IPS-20b (cell line): ENCODE data around the gene RCN1.

Experiments
- H3K27ac ChIP-seq: one replicate; pipeline ENCODE4 v1.5.1; 2013; ENCODE audit warnings: low read length
- H3K27me3 ChIP-seq: 2 replicates; pipeline ENCODE4 v1.6.1; 2013; ENCODE audit warnings: mild to moderate bottlenecking, low read length, inconsistent platforms; ENCODE audit not compliant: insufficient read depth
- H3K36me3 ChIP-seq: 2 replicates; pipeline ENCODE4 v1.6.1; 2013; ENCODE audit warnings: low read depth, mild to moderate bottlenecking, inconsistent platforms, low read length, moderate library complexity; ENCODE audit not compliant: insufficient read depth
- H3K4me1 ChIP-seq: 2 replicates; pipeline ENCODE4 v1.6.1; 2013; ENCODE audit warnings: mild to moderate bottlenecking, control low read depth, inconsistent platforms, low read length, moderate library complexity; ENCODE audit not compliant: insufficient read depth
- H3K4me3 ChIP-seq: 2 replicates; pipeline ENCODE4 v1.5.1; 2013; ENCODE audit warnings: mild to moderate bottlenecking, low read length, inconsistent platforms
- H3K9ac ChIP-seq: 2 replicates; pipeline ENCODE4 v1.6.1; 2013; ENCODE audit warnings: low read depth, mild to moderate bottlenecking, inconsistent platforms, low read length, moderate library complexity
- H3K9me3 ChIP-seq: 2 replicates; pipeline ENCODE4 v1.6.1; 2013; ENCODE audit warnings: mild to moderate bottlenecking, low read depth, low read length, inconsistent platforms; ENCODE audit not compliant: insufficient read depth

RCN1 gene

DNA sequence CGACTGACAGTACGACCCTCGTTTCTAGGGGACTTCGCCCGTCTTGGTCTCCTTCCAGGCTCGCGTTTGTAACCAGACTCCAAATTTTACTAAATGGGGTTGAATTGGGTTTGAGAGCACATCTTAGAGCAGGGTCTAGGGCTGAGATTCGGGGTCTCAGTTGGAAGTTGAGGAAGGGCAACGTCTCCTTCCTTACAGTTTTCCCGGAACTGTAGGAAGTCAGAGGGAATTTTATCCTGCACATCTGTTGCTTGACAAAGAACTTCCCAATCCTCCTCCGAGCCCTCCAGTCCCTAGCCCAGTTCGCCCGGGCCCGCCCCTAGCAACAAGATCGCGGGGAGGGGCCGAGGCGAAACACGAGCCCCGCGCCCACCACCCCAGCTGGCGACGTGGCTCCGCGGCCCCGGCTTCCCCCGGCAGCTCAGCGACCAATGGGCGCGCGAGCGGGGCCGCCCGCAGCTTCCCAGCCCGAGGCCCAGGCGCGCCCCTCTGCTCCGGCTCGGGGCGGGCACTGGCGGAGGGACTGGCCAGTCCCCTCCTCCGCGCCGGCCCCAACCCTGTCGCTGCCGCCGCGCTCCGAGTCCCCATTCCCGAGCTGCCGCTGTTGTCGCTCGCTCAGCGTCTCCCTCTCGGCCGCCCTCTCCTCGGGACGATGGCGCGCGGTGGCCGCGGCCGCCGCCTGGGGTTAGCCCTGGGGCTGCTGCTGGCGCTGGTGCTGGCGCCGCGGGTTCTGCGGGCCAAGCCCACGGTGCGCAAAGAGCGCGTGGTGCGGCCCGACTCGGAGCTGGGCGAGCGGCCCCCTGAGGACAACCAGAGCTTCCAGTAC is at the start of gene RCN1:
TSS of gene RCN1 (plus strand) at position 530 of the 826 bp plus-strand sequence. CDS start at position 653, 123 bp downstream.
- H3K4me3 ChIP-seq: peak within 1 kb of the TSS; percentile 96
- peaks cover 12% of the 10 kb centered on the region for H3K27me3 ChIP-seq
- H3K4me1 ChIP-seq: peaks cover 18% of the 10 kb centered on the region
- no peaks in the 10 kb centered on the region for H3K9me3 ChIP-seq
- 0 out of 2 replicates have a peak, but pooled peaks cover 2% of the 10 kb centered on the region for H3K36me3 ChIP-seq
- H3K27ac ChIP-seq: no peak within 1 kb of the TSS
- peak within 1 kb of the TSS; percentile 93 for H3K9ac ChIP-seq

DNA sequence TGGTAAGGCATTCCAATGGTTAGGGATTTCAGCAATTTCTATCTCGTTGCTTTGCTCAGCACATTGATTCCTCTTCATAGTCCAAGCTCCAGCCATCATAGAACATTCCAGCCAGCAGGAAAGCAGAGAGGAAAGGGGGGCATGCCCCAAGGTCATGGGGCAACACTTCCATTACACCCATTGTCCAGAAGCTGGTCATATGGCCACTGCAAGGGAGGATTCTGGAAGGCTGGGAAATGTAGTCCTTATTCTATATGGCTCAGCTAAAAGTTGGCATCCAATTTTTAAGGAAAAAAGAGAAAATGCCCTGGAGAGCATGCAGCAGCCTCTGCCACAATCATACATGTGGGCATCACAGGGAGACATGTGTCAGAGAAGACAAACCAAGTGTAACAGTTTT is 47.1 kb upstream of the RCN1 start:
- no peaks in the 10 kb centered on the region for H3K36me3 ChIP-seq
- no peak overlapping the region for H3K4me3 ChIP-seq
- no peaks in the 10 kb centered on the region for H3K27me3 ChIP-seq
- no peak overlapping the region for H3K9ac ChIP-seq
- H3K9me3 ChIP-seq: no peaks in the 10 kb centered on the region
- H3K4me1 ChIP-seq: no peaks in the 10 kb centered on the region
- no peak overlapping the region for H3K27ac ChIP-seq

DNA sequence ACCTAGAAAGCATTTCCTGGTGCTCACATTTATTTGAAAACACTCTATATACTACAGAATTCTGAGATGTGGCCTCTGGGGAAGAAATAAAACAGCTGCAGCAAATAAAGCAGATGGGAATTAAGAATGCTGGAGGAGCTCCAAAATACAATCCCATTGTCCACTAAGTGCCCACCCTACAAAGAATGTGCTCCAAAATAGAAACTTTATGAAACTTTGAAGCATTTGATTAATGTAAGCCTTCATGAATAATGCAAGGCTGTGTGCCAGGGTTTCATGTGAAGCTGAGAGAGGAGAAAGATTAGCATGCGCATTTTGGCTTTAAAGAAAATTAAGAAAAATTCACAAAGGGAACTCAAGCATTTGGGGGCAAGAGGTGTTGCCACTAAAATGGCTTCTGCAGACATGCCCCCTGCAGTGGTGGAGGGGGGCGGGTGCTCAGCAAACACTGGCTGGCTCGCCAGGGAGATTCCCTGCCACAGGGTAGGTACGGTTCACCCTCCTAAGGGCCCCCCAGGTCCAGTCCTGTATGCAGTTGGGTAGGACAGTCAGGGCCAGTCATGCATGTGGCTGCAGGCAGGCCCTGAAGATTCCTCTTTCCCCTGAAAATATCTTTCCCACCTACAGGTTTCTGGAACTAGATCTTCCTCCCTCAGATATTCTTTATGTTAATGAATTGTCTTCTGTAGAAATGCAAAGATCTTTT is 46.6 kb upstream of the RCN1 start:
- H3K4me1 ChIP-seq: no peaks in the 10 kb centered on the region
- no peak overlapping the region for H3K4me3 ChIP-seq
- no peak overlapping the region for H3K27ac ChIP-seq
- no peak overlapping the region for H3K9ac ChIP-seq
- no peaks in the 10 kb centered on the region for H3K27me3 ChIP-seq
- H3K36me3 ChIP-seq: no peaks in the 10 kb centered on the region
- no peaks in the 10 kb centered on the region for H3K9me3 ChIP-seq

DNA sequence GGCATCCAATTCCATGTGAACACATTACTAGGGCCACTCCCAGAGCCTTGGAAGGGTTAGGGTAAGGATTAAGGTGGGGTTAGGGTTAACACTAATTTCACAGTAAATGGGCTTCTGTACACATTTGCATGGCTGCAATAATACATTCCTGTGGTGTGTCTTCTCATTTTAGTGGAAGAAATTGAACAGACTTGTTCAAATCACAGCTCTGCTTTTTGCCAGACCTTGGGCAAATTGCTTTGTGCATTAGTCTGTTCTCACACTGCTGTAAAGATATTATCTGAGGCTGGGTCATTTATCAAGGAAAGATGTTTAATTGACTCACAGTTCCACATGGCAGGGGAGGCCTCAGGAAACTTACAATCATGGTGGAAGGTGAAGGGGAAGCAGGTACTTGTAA is 45.4 kb upstream of the RCN1 start:
- Histone ChIP-seq H3K4me1 (no peaks in the 10 kb centered on the region), H3K36me3 (no peaks in the 10 kb centered on the region), H3K27ac (no peak overlapping the region), H3K4me3 (no peak overlapping the region), H3K9me3 (no peaks in the 10 kb centered on the region), H3K9ac (no peak overlapping the region), H3K27me3 (no peaks in the 10 kb centered on the region; the same call in 1 of the 2 replicates)

DNA sequence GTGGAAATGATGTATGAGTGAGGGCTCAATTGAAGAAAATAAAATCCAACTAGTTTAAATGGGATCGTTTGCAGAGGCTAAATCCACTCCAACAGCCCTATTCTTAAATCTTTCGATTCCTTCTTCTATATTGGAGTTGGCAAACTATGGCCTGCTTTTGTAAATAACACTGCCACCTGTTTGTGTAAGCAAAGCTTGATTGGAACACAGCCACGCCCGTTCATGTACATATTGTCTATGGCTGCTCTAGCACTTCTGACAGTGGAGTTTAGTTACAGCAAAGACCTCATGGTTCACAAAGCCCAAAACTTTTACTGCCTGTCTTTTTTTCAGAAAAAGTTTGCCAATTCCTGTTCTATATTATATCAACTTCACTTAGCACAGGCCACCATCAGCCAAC is 40.6 kb upstream of the RCN1 start:
- Histone ChIP-seq H3K9me3 (no peaks in the 10 kb centered on the region), H3K27me3 (no peaks in the 10 kb centered on the region; the same call in 1 of the 2 replicates), H3K36me3 (no peaks in the 10 kb centered on the region), H3K4me1 (peaks cover 3% of the 10 kb centered on the region; the same call in 1 of the 2 replicates), H3K4me3 (no peak overlapping the region), H3K9ac (no peak overlapping the region), H3K27ac (no peak overlapping the region)

DNA sequence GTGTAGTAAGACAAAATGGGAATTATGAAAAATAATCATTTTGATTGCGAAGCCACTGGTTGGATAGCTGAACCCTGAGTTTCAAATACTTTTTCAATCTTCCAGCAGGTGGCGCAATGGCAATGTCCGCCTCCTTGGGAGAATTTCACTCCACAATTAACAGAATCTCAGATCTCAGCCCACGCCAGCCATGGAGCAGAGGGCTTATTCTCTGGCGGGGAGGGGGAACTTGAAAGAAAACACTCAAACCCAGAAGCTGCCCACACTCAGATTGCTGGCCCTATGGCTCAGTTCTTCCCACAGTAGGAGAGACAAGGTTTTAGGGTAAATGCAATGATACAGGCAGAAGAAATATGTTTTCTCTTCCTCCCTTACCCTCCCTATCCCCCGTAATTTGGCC is 38.7 kb upstream of the RCN1 start:
- H3K27ac ChIP-seq: no peak overlapping the region
- H3K36me3 ChIP-seq: no peaks in the 10 kb centered on the region
- no peaks in the 10 kb centered on the region; the same call in 1 of the 2 replicates for H3K27me3 ChIP-seq
- H3K4me3 ChIP-seq: no peak overlapping the region
- peaks cover 3% of the 10 kb centered on the region; the same call in 1 of the 2 replicates for H3K4me1 ChIP-seq
- H3K9ac ChIP-seq: no peak overlapping the region
- no peaks in the 10 kb centered on the region for H3K9me3 ChIP-seq

DNA sequence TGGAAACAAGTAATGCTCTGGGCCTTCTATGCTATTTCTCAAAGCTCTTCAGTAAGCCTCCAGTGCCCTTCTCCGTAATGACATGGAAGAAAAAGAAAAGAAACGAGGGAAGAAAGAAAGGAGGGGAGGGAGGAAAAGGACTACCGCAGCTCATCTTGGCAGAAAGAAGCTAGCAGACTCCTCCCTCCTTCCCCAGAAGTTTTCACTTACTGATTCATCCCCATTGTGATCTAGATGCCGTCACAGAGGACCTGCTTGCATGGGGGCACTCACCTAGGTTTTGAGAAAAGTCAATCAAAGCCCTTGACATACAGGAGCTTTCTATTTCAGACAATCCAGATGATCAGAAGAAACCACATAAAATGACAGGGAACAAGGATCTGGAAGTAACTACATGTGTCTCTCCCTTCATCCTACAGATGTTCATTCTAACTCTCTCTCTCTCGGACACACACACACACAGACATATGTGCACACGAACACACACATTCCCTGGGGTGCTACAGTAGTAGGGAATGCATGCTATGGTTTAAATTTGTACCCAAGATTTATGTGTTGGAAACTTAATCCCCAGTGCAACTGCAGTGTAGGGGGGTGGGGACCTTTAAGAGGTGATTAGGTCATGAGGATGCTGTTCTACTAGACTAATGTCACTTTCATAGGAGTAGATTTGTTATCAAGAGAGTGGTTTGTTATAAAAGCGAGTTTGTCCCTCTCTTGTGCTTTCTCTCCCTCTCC is 37.6 kb upstream of the RCN1 start:
- no peak overlapping the region for H3K4me3 ChIP-seq
- H3K36me3 ChIP-seq: no peaks in the 10 kb centered on the region
- H3K27me3 ChIP-seq: no peaks in the 10 kb centered on the region; the same call in 1 of the 2 replicates
- H3K9ac ChIP-seq: no peak overlapping the region
- no peak overlapping the region for H3K27ac ChIP-seq
- no peaks in the 10 kb centered on the region for H3K9me3 ChIP-seq
- H3K4me1 ChIP-seq: peaks cover 3% of the 10 kb centered on the region; the same call in 1 of the 2 replicates

DNA sequence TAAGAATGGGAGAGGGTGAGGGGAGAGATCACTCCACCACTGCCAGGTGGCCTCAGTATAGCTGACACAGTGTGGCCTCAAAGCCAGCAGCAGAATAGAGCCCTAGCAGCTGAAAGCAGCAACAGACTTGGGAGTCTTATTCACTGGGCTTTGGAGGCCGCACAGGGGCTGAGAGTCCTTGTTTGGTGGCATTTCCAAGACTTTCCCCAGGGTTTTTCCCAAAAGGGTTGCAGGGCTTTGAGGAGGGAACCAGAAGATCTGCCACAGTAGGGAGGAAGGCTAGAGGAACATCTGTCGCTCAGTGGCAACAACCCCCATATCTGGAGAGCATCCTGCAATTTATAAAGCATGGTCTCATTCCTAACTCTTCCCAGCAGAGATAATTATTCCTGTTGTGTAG is 35.0 kb upstream of the RCN1 start:
- Histone ChIP-seq H3K9ac (no peak overlapping the region), H3K36me3 (no peaks in the 10 kb centered on the region), H3K27ac (no peak overlapping the region), H3K27me3 (no peaks in the 10 kb centered on the region; the same call in 1 of the 2 replicates), H3K4me1 (peaks cover 3% of the 10 kb centered on the region; the same call in 1 of the 2 replicates), H3K4me3 (no peak overlapping the region), H3K9me3 (no peaks in the 10 kb centered on the region)

DNA sequence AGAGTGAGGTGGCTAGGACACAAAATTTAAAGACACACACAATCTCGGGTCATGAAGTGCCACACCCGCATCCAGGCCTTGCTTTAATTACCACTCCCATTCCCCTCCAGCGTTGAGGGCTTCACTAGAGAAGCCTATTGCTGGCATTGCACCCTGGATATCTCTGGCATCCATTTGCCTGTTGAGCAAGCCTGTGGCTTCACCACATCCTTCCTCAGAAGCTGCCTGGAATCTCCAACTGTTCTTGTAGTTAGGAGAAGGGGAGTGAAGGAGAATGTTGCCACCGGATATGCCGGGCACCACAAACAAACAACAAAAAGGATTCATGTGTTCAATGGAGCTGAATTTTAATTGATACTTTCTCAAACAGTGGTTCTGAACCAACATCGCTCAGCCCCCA is 34.4 kb upstream of the RCN1 start:
- Histone ChIP-seq H3K9ac (no peak overlapping the region), H3K27ac (no peak overlapping the region), H3K9me3 (no peaks in the 10 kb centered on the region), H3K36me3 (no peaks in the 10 kb centered on the region), H3K4me1 (peaks cover 3% of the 10 kb centered on the region; the same call in 1 of the 2 replicates), H3K27me3 (no peaks in the 10 kb centered on the region), H3K4me3 (no peak overlapping the region)

DNA sequence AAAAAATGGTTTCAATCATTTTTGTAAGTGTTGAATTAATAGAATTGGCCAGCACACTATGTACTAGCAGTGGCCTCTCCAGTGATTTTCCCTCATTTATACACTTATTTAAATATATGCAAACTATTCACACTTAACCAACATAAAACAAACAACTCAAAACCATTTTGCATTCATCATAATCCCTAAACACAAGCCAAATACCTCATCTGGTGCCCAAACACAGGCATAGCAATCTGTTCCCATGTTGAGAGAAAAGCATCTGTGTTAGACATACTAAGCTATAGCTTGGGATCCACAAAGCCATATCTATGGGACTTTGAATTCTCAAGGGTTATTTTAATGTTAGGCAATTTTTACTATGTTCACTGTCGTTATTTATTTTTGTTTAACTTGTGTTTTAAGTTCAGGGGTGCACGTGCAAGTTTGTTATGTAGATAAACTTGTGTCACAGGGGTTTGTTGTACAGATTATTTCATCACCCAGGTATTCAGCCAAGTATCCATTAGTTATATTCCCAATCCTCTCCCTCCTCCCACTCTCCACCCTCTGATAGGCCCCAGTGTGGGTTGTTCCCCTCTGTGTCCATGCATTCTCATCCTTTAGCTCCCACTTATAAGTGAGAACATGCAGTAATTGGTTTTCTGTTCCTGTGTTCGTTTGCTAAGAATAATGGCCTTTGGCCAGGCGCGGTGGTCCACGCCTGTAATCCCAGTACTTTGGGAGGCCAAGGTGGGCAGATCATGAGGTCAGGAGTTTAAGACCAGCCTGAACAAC is 31.0 kb upstream of the RCN1 start:
- no peak overlapping the region for H3K27ac ChIP-seq
- no peaks in the 10 kb centered on the region for H3K9me3 ChIP-seq
- H3K4me1 ChIP-seq: no peaks in the 10 kb centered on the region; the same call in 1 of the 2 replicates
- no peak overlapping the region for H3K9ac ChIP-seq
- no peak overlapping the region for H3K4me3 ChIP-seq
- H3K27me3 ChIP-seq: no peaks in the 10 kb centered on the region
- no peaks in the 10 kb centered on the region for H3K36me3 ChIP-seq

DNA sequence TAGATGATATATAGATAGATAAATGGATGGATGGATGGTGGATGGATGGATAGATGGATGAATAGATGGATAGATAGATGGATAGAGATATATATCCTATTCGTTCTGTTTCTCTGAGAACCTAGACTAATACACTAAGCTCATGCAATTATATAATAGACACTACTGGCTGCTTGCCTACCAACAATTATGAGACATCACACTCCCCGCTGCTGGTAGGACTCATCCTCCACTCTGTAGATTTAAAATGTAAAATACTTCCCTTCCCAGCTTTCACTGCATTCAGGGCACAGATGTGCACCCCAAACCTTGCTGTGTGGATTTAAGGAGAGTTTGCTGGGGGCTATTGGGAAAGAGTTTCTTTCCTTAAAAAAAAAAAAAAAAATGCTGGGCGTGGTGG is 28.3 kb upstream of the RCN1 start:
- H3K36me3 ChIP-seq: no peaks in the 10 kb centered on the region
- no peaks in the 10 kb centered on the region; the same call in 1 of the 2 replicates for H3K4me1 ChIP-seq
- no peak overlapping the region for H3K9ac ChIP-seq
- no peaks in the 10 kb centered on the region for H3K9me3 ChIP-seq
- H3K27me3 ChIP-seq: no peaks in the 10 kb centered on the region; the same call in 1 of the 2 replicates
- no peak overlapping the region for H3K27ac ChIP-seq
- H3K4me3 ChIP-seq: no peak overlapping the region
